HG02973 (cell line): Measurements from ENCODE around the gene POLR3F.
A peak's percentile ranks its signal among the peaks of the same experiment; 100 is the strongest.
"Not testable (repeated sequence)": the region's sequence is repeated elsewhere in the genome, so short reads cannot be mapped to it uniquely, and the experiment has no call there.

Source experiments
- ATAC-seq: cut with Tn5 transposase; IDR thresholded peaks from one replicate; pipeline ENCODE4 v1.9.1; 2021; ENCODE audit warnings: moderate library complexity; ENCODE audit not compliant: unreplicated experiment

POLR3F gene

DNA sequence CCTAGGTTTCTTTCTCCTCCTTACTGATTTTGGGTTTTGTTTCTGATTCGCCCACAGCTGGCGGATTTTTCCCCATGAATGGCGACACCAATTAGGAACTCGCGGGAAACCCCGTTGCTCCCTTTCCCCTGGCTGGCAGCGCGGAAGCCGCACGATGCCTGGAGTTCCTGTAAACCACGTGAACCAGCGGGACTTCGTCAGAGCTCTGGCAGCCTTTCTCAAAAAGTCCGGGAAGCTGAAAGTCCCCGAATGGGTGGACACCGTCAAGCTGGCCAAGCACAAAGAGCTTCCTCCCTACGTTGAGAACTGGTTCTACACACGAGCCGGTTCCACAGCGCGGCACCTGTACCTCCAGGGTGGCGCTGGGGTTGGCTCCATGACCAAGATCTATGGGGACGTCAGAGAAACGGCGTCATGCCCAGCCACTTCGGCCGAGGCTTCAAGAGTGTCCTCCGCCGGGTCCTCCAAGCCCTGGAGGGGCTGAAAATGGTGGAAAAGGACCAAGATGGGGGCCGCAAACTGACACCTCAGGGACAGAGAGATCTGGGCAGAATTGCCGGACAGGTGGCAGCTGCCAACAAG is 37.4 kb downstream of the POLR3F start:
- ATAC-seq, result no peak

DNA sequence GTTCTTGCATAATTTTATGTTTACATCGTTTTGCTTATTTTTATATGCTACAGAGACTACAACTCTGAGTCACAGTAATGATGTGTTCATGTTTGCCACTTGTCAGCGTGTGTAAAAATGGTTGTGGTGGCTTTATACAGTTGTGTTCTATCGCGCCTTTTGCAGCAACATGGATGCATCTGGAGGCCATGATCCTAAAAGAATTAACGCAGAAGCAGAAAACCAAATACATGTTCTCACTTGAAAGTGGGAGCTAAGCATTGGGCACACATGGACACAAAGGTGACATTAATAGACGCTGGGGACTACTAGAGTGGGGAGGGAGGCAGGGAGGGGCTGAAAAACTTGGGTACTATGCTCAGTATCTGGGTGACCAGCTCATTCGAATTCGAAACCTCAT is 39.6 kb downstream of the POLR3F start:
- ATAC-seq, result no peak

DNA sequence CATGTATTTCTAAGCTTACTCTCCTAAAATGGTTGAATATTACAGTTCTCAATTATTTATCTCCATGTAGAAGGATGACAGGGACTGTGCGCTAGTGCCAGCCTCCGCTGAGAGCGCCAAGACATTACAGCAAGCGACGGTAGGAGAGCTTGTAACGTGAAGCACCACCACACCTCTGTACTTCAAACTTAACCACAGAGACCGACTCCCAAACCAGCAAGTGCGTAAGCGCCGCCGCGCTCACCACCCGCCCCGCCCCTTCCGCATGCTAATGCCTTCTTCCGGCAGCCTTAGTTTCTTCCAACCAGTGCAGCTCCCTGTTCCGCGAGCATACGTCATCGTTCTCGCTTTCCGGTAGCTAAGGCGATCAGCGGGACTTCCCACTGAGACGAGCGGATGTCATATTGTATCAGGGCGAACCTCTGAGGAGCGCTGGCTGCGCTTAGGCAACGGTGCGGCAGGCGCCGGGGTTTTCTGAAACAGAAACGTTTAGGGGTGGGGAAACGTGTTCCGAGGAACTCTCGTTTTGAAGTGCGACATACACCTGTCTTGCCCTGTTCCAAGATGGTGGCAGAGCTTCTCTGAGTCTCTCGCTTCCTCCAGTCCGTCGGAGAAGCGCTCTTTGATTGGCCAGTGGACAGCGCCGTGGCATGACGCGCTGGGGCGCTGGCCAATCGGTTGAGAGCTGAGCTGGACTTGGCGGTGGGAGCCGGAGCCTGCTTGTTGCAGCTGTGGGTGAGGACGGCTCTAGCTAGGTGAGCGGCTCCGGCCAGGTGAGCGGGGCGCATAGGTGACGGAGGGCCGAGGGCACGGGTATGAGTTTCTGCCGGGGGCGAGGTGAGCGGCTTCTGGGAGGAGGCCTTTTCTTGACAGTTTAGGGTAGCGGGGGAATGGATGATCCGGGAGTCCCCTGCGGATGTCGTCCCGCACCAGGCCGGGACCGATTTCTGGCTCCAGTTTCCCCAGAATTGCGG is 40.3 kb downstream of the POLR3F start, which contains the start of gene SEC23B:
Gene SEC23B, plus strand, starts transcription at position 723 of the 974 bp plus-strand sequence. CDS start 2,896 bp downstream, outside the sequence.
- peak; percentile 92 for ATAC-seq

DNA sequence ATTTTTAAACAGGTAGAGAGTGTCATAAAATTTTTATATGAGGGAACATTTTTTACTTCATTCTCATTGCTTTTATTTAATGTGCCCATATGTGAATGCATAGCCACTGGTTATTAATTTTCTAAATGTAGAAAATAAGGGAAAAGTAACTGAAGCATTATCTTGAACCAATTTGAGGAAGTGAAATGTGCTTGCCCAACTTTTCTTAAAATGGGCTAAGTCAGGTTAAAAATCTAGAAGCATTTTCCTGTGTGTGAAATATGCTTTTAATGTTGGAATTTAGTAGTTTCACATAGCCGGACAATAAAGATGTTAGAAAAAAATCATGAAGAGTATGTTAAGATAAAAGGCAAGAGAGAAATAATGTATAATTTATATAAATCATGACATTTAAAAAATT is 44.4 kb downstream of the POLR3F start:
- ATAC-seq, result no peak

DNA sequence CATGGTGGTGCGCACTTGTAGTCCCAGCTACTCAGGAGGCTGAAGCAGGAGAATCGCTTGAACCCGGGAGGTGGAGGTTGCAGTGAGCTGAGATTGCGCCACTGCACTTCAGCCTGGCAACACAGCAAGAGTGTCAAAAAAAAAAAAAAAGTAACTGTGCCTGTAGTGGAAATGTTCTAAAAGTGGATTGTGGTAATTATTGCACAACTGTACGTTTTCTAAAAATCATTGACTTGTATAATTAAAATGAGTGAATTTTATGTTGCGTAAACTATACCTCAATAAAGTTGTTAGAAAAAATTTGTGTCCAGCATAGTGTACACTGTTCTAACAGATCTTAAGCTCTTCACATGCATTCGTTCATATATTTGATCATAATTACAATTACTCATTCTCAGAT is 46.0 kb downstream of the POLR3F start:
- ATAC-seq, result no peak

DNA sequence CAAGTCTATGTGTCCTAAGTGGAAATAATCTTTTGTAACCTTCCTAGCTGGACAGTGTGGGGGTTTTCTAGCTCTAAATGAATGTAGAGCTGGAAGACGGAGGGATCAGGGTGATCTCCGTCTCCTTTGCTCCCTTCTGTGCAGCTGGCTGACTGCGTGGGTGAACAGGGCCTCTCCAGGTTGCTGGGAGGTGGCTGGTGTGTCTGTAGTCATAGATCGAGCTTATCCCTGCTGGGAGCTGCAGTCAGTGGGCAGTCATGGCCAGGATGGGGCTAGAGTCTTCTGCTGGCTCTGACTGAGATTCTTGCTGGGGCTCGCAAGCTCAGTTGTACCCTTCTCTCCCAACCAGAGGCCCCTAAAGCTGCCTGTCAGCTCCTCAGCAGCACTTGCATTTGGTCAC is 46.9 kb downstream of the POLR3F start:
- no peak for ATAC-seq

DNA sequence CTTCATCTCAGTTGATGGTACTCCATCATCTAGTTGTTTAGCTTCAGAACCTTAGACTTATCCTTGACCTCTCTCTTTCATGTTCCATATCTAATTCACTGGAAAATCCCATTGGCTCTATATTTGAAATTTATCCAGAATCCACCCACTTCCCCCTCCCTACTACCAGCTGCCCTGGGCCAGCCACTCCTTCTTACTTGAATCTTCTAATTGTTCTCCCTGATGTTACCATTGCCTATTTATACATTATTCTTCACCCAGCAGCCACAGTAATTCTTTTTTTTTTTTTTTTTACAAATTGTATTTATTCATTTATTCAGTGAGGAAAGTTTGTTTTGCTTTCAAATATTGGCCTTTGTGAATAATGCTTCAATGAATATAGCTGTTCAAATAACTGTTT is 48.8 kb downstream of the POLR3F start:
- ATAC-seq, result no peak

DNA sequence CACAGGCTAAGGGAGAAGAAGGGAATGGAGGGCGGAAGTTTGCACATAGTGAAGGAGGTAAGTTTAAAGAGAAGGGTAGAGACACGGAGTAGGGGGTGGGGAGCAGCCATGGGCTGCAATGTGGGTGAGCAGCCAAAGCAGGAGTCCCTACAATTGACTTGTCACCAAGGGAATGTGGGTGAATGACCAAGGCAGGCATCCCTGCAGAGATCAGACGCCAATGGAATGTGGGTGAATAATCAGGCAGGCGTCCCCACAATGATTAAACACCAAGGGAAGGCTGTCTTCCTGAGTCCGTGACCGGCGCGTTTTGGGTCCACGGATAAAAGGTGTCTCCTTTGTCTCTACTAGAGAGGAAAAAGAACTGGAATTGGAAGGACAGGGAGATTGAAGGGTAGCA is 54.9 kb downstream of the POLR3F start:
- ATAC-seq, result not testable (repeated sequence)

DNA sequence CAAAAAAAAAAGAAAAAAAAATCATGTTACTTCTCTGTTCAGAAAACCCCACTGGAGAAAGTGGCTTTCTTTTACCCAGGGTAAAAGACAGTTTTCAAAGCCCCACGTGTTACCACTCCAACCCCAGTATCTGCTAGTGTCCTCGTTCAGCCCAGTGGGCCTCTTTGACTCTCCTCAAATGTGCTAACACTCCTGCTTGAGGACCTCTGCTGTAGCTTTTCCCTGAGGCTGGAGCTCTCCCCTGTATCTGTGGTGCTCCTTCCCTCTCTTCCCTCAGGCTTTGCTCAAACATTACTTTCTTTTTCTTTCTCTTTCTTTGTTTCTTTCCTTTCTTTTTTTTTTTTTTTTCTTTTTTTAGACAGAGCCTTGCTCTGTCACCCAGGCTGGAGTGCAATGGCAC is 55.9 kb downstream of the POLR3F start:
- no peak for ATAC-seq

DNA sequence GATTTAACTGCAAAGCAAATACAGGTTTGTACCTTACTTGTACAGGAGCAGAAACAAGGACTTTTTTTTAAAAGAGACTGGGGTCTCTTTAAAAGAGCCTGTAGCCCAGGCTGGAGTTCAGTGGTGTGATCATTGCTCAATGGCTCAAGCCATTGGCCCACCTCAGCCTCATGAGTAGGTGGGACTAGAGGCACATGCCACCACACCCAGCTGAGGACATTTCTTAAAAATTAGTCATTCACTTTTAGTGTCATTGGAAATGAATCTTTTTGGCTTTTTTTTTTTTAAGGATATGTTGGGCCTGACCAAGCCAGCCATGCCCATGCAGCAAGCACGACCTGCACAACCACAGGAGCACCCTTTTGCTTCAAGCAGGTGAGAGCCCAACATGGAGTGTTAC is 57.5 kb downstream of the POLR3F start:
- no peak for ATAC-seq

DNA sequence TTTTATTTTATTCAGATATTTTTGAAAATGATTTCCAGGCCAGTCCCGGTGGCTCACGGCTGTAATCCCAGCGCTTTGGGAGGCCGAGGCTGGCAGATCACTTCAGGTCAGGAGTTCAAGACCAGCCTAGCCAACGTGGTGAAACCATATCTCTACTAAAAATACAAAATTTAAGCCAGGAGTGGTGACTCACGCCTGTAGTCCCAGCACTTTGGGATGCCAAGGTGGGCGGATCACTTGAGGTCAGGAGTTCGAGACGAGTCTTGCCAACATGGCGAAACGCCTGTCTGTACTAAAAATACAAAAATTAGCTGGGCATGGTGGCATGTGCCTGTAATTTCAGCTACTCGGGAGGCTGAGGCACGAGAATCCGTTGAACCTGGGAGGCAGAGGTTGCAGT is 59.6 kb downstream of the POLR3F start:
- not testable (repeated sequence) for ATAC-seq

DNA sequence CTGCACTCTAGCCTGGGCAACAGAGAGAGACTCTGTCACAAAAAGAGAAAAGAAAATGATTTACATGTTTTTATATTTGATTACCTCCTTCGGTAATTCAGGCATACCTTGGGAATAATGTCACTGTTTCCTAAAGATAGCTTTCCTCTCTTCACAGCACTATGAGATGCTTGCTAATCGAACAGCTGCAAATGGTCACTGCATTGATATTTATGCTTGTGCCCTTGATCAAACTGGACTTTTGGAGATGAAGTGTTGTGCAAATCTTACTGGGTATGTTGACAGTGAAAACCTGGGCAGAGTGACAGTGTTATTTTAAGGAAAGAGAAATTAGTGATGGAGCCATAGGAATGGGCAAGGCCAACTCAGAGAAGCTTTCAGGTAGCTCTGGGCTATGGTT is 60.1 kb downstream of the POLR3F start:
- ATAC-seq, result no peak

DNA sequence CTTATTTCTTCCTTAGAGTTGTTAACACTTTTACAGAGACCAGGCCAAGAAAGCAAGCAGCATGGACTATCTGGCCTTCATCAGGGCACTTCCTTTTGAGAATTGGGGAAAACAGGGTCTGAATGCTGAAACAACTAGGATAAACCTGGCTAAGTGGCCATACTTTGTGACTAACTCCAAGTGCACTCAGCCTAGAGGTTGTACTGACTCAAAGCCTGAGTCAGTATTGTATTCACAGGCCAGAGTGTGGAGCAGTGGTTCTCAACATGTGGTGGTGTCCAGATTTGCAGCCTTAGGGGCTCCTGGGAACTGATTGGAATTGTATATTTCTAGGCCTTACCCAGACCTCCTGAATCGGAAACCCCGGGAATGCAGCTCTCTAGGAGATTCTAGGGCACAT is 60.6 kb downstream of the POLR3F start:
- no peak for ATAC-seq

DNA sequence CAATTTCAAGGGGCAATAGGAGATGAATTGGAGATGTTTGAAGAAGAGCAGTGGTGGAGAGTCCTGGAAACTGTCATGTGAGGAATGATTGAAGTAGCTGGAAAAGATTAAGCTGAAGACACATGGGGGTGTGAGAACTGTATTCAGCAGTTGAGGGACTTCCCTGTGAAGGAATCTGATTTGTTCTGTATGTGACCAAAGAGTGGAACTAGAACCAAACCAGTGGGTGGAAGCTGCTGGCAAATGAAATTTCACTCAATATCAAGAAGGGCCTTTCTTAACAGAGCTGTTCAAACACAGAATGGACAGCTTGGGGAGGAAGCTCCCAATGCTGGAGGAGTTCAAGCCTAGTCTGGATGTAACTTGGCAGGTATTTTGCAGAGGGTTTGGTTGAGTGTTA is 61.9 kb downstream of the POLR3F start:
- ATAC-seq, result no peak

DNA sequence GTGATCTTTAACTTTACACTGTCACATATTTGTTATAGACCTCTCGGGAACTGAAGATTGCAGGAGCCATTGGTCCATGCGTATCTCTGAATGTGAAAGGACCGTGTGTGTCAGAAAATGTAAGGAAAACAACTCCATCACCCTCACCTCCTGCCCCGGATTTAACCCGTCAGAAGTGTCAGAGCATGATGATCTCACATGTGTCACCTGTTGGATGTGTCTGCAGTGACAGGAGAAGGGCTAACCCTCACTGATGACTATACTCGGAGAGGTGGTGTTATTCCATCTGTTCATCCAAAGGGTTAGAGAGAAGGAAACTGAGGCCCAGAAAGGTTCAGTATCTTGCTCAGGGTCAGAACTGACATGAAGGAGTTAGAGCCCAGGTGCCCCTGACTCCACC is 65.4 kb downstream of the POLR3F start:
- ATAC-seq, result no peak

DNA sequence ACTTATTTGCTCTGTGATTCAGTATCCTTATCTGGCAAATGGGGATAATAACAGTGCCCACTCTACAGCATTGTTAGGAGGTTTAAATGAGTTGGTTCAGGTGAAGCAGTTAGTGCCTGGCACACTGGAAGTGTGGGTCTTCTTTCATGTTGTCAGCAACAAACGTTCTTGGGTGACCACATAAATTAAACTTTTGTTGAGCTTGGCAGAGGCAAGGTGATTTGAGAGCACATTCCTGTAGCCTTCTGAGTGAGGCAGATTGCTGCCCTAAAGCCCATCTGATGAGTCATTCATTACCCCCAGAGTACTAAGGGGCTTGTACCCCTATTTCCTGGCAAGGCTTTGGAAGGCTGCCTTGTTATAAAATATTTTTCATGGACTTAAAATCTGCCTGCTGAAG is 66.3 kb downstream of the POLR3F start:
- no peak for ATAC-seq

DNA sequence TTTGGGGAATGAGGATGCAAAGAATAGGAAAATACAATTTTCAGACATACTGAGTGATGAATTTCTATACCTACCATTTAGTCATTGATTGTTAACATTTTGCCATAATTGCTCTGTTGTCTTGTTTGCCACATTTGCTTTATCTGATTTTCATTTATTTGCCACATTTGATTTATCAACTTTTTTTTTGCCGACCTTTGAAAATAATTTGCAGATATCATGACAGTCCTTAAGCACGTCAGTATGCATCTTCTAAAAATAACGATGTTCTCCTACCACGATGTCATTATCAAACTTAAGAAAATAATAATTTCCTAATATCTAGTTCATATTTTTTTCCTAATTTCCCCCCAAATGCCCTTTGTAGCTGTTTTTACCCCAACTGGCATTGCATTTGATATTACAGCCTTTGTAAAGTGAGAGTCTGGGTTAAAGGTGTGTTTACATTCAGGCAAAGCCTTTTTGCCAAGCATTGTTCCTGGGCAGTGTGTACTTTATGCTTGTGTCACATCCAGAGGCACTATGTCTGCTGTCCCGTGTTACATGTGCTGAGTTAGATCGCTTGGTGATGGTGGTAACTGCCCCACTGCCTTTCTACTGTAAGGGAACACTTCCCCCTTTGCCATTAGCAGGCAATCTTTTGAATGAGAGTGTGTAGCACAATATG is 66.9 kb downstream of the POLR3F start:
- ATAC-seq, result no peak
